GM19372 (cell line): ENCODE data around the gene CHPF2.

Experiments
- ATAC-seq: cut with Tn5 transposase; IDR thresholded peaks from one replicate; pipeline ENCODE4 v1.9.1; 2021; ENCODE audit warnings: mild to moderate bottlenecking, low read depth, moderate library complexity; ENCODE audit not compliant: unreplicated experiment

Gene CHPF2

GRCh38 chr7:151204383-151205032 is 27.8 kb upstream of the CHPF2 start:
- no peak for ATAC-seq

- ATAC-seq: no peak
These were observed 26.6 kb upstream of the CHPF2 start for GRCh38 chr7:151205730-151206129.

- ATAC-seq: no peak
These were observed 25.4 kb upstream of the CHPF2 start for GRCh38 chr7:151206914-151207313.

DNA sequence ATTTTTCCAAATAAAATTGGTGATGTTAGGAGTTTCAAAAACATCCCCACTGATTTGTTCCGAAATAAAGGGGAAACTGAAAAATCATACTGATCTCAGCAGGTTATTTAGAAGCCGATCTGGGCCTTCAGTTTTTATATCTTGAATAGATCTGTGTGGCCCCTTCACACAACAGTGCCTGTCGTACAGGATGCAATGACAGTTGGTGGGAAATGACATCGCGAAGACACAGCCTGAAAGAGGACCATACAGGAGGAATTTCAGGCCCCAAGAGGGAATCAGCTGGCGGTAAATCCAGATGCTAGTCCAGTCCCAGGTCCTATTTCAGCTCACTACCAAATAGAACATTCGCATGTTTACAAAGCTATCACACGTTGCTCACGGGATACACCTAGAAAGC is 25.0 kb upstream of the CHPF2 start:
- ATAC-seq: no peak

- ATAC-seq: no peak
These were observed 24.5 kb upstream of the CHPF2 start for GRCh38 chr7:151207804-151208203.

DNA sequence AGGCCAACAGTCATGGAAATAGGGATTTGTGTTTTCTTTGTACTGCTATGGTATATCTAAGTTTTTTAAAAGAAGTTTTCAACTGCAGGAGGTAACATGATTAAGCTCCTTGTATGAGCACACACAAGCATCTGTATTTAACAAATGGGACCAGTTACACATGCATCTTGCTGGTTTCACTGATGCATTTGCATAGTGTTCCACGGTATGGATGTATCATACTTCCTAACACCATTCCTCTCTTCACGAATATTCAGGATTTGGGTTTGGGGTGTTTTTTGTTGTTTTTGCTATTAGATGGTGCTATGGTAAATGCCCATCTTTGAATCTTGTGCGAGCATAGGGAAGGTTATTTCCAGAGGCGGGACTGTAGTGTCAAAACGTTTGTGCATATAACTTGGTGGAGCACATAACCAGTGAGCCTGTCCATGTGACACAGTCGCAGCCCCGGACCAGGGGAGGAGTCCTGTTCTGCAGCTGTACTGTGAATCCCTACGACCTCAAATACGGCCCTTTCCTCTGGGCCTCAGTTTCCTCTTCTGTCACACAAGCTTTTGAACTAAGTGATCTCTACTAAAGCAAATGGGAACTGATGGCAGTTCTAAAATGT is 23.9 kb upstream of the CHPF2 start:
- ATAC-seq: no peak

DNA sequence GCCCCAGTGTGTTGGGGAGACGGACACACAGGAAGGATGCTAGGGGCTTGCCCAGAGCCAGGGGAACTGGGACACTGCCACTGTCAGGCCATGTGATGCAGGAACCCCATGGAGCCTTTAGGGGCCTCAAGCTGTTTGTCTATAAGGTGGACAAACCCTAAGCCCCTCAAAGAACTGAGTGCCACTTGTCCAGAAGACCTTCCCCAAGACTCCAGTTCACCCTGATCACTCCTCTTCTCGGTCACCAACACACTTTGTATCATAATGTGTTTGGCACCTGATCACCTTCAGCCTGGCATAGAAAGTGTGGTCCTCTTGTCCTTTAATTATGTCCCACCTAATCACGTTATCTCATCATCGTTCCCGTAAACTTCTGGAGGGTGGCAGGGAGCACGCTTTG is 22.7 kb upstream of the CHPF2 start:
- no peak for ATAC-seq

DNA sequence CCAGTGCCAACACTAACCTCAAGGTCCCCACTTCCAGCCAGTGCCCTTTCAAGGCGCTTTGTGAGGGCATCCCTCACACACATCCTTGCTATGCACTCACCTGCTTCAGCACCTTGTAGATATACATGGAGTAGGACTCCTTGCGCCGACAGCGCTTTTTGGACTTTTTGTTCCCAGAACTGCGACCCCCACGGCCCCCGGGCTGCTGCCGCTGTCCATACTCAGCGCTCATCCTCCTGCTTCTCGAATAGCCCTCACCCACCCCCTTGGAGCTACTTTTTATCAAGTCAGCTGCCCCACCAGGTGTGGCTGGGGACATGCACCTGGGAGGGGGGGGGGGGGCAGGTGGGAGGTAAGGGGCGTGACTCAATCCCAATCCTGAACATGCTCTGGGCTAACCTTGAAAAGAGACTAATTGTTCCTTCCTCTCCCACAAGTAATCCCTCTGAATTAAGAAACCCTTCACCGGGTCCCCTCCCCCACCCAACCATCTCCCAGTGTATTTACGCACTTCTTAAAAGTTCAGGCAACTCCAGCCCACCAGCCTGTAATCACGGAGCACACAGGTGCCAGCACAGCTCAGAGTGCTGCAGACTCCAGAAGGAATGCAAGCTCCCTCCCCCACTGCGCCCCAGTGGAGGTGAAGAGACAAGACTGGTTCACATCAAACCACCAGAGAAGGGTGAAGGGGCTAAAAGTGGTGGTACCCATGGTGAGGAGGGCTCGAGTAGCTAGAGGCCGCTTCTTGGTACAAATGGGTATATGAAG is 22.0 kb upstream of the CHPF2 start, which contains the start of gene H2BK1:
H2BK1 (minus strand) TSS at position 402 of the 768 bp plus-strand sequence; CDS start at position 232, 170 bp downstream.
- no peak for ATAC-seq

DNA sequence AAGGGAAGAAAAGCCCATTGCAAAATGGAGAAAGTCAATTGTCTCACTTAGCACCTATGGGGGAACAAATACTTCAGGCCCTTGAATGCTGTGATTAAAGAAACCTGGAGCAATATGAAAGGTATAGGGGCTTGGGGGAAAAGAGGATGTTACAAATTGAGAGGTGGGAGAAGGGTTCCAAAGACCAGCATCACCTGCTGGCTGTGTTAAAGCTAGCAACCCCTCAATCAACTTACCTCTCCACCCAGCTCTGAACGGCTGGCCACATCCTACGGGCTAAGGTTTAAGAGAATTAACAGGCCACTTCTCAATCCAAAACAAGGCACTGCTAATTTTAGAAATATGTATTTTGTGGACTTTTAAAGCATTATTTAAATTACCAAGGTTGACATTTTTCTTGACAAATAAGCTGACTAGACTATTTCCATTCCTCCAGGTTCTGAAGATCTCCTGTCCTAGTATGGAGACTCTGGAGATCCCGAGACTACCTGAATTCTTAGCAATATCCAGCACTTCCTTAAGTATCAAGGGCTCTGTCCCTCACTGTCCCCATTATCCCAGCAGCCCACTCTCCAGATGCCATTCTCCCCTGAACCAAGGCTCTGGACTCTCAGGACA is 21.0 kb upstream of the CHPF2 start:
- no peak for ATAC-seq

DNA sequence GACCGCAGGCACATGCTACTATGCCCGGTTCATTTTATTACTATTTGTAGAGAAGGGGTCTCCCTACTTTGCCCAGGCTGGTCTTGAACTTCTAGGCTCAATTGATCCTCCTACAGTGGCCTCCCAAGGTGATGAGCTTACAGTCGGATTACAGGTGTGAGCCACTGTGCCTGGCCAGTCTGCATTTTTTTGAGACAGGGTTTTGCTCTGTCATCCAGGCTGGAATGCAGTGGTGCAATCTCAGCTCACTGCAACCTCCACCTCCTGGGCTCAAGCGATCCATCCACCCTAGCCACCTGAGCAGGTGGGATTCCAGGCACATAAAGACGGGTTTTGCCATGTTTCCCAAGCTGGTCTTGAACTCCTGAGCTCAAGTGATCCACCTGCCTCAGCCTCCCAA is 19.7 kb upstream of the CHPF2 start:
- ATAC-seq: no peak

DNA sequence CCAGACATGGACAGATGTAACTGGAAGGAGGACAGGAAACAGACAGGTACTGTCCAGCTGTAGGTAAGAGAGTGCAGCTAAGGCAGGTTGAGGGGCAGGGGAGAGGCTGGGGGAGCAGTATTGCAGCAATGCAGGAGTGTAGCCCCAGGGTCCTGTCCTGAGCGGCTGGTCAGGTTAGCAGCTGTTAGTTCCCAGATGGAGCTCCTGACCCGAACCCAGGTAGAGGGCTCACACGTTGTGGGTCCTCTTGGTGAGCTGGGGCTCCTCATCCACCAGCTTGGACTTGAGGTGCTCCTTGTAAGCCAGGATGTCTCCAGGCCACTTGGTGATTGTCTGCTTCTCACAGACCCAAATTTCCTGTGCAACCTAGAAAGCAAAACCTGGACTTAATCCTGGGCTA is 18.5 kb upstream of the CHPF2 start:
- no peak for ATAC-seq

GRCh38 chr7:151215396-151215795 is 16.9 kb upstream of the CHPF2 start:
- no peak for ATAC-seq

DNA sequence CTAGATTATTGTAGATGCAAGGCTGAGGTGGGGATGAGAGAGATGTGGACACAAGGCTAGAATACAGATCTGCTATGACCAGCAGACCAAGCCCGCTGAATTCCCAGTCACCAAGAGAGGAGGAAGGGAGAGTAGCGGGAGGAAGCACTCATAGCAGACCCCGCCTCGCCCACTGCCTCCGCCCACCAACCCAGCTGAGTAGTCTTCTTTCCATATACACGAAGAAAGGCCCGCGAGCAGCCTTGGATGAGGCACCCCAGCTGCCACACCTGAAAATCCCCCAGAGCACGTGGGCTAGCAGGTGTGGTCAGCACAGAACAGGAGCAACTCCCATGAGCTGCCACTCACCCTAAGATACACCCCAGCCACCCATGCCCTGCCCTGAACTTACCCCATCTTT is 14.1 kb upstream of the CHPF2 start:
- no peak for ATAC-seq

DNA sequence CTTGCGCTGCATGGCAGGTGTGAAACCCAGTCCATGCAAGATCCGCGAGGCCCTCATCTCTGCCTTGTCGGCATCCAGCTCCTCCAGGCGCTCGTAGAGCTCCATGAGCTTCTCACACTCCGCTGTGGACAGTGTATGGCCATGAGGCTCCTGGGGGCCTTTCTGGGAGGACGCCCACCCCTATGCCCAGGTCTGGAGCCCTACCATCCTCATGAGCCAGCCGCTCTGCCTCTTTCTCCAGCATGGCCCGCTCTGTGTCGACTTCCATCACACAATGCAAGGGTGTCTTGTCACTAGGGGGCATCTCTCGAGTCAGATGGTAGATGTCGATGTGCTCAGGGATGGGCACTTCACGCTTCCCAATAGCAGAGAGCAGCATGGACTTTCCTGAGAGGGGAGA is 8.6 kb upstream of the CHPF2 start:
- ATAC-seq: no peak

DNA sequence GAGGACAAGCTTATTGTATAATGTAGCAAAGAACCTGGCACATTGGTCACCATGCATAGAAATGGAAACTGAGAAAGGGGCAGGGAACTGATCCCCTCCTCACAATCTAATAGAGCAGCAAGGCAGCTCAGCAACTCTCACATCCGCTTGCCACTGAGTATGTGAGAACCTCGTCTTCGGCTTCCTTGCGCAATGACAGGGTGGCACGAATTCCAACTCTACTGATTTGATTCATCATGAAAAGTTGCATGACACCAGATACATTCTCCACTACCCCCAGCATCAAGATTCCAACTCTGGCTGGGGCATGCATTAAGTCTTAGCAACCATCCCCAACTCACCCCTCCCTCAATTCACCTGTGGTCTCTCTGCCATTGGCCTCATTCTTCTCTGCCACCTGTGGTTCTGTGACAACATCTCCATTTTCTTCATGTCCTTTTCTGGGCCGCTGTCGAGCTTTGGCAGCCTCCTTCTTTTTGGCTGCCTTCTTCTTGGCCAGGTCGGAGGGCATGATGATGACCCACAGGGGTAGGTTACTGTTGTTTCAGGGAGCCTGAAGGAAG is 6.3 kb upstream of the CHPF2 start:
- ATAC-seq: no peak

DNA sequence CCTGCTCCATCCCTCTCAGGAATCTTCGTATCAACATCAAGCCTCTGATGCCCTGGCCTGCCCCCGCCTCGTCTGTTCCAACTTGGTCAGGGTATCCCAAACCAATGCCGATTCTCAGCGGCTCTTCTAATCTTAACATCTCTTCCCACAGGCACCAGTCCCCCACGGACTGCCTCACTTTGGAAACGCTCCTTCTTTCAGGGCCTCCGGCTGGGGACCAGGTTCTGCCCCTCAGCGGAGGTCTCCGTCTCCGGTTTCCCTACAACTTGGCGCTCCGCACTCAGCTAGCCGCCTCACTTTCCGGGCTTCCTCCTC is 5.8 kb upstream of the CHPF2 start:
- ATAC-seq: peak; percentile 2

DNA sequence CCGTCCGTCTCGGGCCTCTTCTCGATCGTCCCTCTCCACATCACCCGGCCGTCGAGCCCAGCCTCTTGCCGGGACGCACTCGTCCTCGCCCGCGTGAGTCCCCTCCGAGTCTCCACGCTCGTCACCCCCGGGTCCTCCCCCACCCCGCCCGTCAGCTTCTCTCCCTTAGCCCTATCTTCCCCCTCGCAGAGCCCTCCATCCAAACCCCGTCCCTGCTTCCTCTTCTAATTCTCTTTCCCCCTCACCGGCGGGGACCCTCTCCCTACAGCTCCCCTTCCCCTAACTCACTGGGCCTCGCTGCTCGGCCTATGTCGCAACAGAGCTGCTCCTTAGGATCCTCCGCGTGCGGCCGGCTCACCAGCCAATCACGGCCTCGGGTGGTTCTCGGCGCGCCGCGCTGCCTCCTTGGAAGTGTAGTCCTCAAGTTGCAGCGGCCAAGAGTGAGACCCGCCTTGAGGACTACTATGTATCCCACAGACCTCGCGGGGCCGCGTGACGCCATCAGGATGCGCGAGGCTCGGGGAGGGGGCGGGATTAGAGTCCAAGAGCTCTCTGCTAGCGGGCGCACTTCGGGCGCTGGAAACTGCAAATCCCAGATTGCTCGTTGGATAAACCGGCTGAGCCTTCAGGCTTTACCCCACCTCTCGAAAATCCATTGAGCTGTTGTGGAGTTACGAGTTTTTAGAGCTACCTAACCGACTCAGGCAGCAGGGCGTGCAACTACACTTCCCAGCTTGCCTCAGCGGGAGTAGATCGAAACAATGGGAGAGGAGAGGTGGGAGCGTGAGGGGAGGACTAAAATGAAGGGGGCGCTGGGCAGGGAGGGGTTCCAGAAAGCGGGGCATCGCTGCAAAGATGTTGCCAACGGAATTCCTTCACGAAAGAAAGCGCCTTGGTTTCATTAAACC is 5.2 kb upstream of the CHPF2 start, which contains the start of gene ABCF2:
ABCF2 (minus strand) TSS at position 331 of the 908 bp plus-strand sequence. CDS start 747 bp downstream, outside the sequence.
- ATAC-seq: peak; percentile 100

DNA sequence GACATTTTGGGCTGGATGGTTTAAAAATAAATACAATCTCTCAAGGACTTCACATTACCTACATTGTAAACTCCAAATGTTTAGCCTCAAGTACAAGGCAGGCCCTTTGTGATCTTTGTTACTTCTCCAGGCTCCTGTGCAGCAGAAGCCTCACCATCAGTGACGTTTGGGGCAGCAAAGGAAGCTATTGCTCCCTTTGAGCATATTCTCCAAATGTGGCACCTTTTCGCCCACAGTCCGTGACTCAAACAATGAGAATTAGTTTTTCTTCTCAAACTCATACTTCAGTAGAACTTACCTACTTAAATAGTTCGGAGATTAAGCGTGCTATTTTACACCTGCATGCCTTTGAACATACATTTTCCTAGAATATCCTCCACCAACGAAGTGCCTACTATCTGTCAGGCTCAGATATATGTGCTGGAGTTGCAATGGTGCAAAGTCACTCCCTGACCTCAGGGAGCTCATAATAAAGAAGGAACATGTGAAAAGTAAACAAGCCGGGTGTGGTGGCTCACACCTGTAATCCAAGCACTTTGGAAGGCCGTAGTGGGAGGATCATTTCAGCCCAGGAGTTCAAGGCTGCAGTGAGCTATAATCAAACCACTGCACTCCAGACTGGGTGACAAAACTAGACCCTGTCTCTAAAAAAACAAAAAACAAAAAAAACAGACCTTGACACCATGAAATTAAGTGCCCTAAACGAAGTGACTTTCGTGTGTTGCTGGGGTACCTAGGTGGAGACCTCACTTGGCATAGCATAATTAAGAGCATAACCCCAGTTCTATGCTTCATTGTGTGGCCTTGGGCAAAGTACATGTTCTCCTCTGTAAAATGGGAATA is 4.0 kb upstream of the CHPF2 start:
- no peak for ATAC-seq

- no peak for ATAC-seq
These were observed 3.0 kb upstream of the CHPF2 start for GRCh38 chr7:151229249-151229648.
